Measurements from ENCODE around the gene FOXA3.

DNA sequence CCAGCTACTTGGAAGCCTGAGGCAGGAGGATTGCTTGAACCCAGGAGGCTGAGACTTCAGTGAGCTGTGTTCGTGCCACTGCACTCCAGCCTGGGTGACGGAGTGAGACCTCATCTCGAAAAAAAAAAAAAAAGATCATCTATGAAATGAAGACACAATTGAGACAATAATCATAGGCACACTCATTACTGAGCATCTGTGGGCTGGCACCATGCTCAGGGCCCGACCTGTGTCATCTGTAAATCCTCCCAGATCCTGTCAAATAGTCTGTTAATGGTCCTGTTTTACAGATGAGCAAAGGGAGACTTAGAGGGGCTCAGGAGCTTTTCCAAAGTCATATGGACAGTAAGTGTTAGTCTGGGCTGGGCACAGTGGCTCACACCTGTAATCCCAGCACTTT is 54.6 kb downstream of the FOXA3 start:
- TF ChIP-seq, protein P1, sequence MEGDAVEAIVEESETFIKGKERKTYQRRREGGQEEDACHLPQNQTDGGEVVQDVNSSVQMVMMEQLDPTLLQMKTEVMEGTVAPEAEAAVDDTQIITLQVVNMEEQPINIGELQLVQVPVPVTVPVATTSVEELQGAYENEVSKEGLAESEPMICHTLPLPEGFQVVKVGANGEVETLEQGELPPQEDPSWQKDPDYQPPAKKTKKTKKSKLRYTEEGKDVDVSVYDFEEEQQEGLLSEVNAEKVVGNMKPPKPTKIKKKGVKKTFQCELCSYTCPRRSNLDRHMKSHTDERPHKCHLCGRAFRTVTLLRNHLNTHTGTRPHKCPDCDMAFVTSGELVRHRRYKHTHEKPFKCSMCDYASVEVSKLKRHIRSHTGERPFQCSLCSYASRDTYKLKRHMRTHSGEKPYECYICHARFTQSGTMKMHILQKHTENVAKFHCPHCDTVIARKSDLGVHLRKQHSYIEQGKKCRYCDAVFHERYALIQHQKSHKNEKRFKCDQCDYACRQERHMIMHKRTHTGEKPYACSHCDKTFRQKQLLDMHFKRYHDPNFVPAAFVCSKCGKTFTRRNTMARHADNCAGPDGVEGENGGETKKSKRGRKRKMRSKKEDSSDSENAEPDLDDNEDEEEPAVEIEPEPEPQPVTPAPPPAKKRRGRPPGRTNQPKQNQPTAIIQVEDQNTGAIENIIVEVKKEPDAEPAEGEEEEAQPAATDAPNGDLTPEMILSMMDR (IDR thresholded peaks at IDR 0.05; ENCODE audit: insufficient read depth, low read length, poor library complexity, severe bottlenecking), result no peak
- TF ChIP-seq EZH2phosphoT487 (conservative IDR thresholded peaks at IDR 0.05; ENCODE audit: low read length), result no peak
